ENCODE measurements around the gene OR7G2. TPM values are rescaled to one million over a fixed set of nuclear protein-coding genes. Genes with fewer than 3 reads are reported as not detected.
"Not testable (repeated sequence)": the region's sequence is repeated elsewhere in the genome, so short reads cannot be mapped to it uniquely, and the experiment has no call there.

The OR7G2 gene
- total RNA-seq, 6 donors from 2014 or later, result not detected

DNA sequence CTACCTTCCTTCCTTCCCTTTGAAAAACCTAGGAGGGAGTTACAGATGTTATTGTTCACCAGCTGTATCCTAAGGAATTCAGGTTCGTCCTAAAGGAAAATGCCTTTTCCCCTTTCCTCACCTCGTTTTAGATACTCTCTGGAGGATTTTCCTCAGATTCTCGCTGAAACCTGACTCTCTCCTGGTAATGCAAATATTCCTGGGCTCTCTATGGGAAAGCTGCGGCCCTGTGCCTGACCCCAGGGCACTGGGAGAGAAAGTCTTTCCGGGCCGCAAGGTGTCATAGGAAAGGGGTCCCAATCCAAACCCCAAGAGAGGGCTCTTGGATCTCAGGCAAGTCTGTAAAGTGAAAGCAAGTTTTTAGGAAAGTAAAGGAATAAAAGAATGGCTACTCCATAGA, 33.5 kb downstream of the OR7G2 start:
- H3K27me3 ChIP-seq, result no peaks in the 10 kb centered on the region

DNA sequence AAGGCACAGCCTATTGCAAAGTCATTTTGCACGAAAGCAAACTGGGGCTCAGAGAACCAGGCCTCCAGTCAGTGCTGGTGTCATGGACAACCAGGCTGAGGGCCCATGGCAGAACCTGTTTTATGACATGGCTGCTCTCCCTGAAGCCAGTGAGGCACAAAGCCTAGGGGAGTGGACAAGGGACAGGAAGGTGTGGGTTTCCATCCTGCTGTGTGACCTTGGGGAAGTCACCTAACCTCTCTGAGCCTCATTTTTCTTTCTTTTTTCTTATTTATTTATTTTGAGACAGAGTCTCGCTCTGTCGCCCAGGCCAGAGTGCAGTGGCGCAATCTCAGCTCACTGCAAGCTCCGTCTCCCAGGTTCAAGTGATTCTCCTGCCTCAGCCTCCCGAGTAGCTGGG, 35.6 kb downstream of the OR7G2 start:
- H3K27ac ChIP-seq; H3K36me3 ChIP-seq; H3K4me1 ChIP-seq; H3K27me3 ChIP-seq; H3K9me3 ChIP-seq; DNase-seq; H3K4me3 ChIP-seq; ATAC-seq (ENCODE audit: low FRiP score in 2 of 2): not testable (repeated sequence)
- 89% methylated on average over 6 of the region's 6 CpGs for WGBS, 2 donors

More for the DNA sequence above, 33.5 kb downstream of the OR7G2 start:
- no peak for DNase-seq
- ATAC-seq (ENCODE audit: low FRiP score in 2 of 2), result no peak
- WGBS, 2 donors, result 57 to 70% methylated on average over 6 of the region's 6 CpGs
- H3K4me1 ChIP-seq, result peaks cover 0 to 4% (median 1%) of the 10 kb centered on the region in 4 donors
- no peak for TF ChIP-seq POLR2AphosphoS5 (IDR thresholded peaks at IDR 0.05)
- TF ChIP-seq POLR2A (IDR thresholded peaks at IDR 0.05), result no peak
- TF ChIP-seq, protein P1, sequence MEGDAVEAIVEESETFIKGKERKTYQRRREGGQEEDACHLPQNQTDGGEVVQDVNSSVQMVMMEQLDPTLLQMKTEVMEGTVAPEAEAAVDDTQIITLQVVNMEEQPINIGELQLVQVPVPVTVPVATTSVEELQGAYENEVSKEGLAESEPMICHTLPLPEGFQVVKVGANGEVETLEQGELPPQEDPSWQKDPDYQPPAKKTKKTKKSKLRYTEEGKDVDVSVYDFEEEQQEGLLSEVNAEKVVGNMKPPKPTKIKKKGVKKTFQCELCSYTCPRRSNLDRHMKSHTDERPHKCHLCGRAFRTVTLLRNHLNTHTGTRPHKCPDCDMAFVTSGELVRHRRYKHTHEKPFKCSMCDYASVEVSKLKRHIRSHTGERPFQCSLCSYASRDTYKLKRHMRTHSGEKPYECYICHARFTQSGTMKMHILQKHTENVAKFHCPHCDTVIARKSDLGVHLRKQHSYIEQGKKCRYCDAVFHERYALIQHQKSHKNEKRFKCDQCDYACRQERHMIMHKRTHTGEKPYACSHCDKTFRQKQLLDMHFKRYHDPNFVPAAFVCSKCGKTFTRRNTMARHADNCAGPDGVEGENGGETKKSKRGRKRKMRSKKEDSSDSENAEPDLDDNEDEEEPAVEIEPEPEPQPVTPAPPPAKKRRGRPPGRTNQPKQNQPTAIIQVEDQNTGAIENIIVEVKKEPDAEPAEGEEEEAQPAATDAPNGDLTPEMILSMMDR (IDR thresholded peaks at IDR 0.05), result no peak
- TF ChIP-seq EP300 (IDR thresholded peaks at IDR 0.05), result no peak
- no peak overlapping the region for H3K27ac ChIP-seq
- H3K4me3 ChIP-seq, result no peak overlapping the region
- no peaks in the 10 kb centered on the region for H3K36me3 ChIP-seq
- no peaks in the 10 kb centered on the region for H3K9me3 ChIP-seq

DNA sequence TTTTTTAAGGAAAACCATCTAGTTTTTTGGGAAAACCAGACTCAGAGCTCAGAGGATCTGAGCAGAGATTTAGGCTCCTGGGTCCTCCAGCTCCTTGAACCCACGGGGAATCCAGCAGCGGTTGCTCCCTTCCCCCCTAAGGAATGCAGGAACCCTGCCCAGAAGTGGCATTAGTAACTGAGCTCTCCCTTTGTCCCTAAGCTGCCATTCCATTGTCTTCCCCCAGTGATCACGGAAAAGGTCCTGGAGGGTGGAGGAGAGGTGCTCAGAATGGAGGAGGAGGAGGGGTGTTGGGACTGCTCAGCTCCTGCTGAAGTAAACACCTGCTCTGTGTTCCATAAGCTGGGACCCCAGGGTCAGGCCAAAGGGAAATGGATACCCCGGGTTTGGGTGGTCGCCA, 37.2 kb downstream of the OR7G2 start:
- WGBS, 2 donors, result 35 to 51% methylated on average over 5 of the region's 5 CpGs
- TF ChIP-seq, protein P1 (IDR thresholded peaks at IDR 0.05), result no peak
- TF ChIP-seq EP300 (IDR thresholded peaks at IDR 0.05) (no peak), POLR2AphosphoS5 (IDR thresholded peaks at IDR 0.05) (no peak), POLR2A (IDR thresholded peaks at IDR 0.05) (no peak)
- DNase-seq (no peak), ATAC-seq (ENCODE audit: low FRiP score in 2 of 2) (no peak)
- H3K36me3 ChIP-seq, result no peaks in the 10 kb centered on the region
- no peaks in the 10 kb centered on the region for H3K9me3 ChIP-seq
- H3K27ac ChIP-seq, result no peak overlapping the region
- no peaks in the 10 kb centered on the region for H3K4me1 ChIP-seq
- no peaks in the 10 kb centered on the region for H3K27me3 ChIP-seq
- H3K4me3 ChIP-seq, result no peak overlapping the region

GRCh38 chr19:9065457-9066014, 41.7 kb downstream of the OR7G2 start:
- ATAC-seq (ENCODE audit: low FRiP score in 2 of 2), result no peak
- TF ChIP-seq POLR2A (IDR thresholded peaks at IDR 0.05), result no peak
- TF ChIP-seq, protein P1 (IDR thresholded peaks at IDR 0.05), result no peak
- TF ChIP-seq EP300 (IDR thresholded peaks at IDR 0.05), result no peak

GRCh38 chr19:9061879-9062278, 45.4 kb downstream of the OR7G2 start:
- Histone ChIP-seq H3K4me3 (no peak overlapping the region), H3K9me3 (no peaks in the 10 kb centered on the region), H3K27ac (no peak overlapping the region), H3K27me3 (no peaks in the 10 kb centered on the region), H3K4me1 (no peaks in the 10 kb centered on the region), H3K36me3 (no peaks in the 10 kb centered on the region)
- no peak for ATAC-seq (ENCODE audit: low FRiP score in 2 of 2)
- no peak for TF ChIP-seq EP300 (IDR thresholded peaks at IDR 0.05)
- TF ChIP-seq POLR2A (IDR thresholded peaks at IDR 0.05), result no peak
- 83 to 92% methylated on average over 8 of the region's 8 CpGs for WGBS, 2 donors
- no peak for DNase-seq

More at GRCh38 chr19:9065457-9066014, 41.7 kb downstream of the OR7G2 start:
- Histone ChIP-seq H3K9me3 (no peaks in the 10 kb centered on the region), H3K36me3 (no peaks in the 10 kb centered on the region), H3K27ac (no peak overlapping the region), H3K27me3 (no peaks in the 10 kb centered on the region), H3K4me3 (no peak overlapping the region), H3K4me1 (no peaks in the 10 kb centered on the region)
- DNase-seq, result peak in 1 of 2 donors; percentile 55
- WGBS, 2 donors, result 78 to 86% methylated on average over 6 to 12 of the region's 12 CpGs

DNA sequence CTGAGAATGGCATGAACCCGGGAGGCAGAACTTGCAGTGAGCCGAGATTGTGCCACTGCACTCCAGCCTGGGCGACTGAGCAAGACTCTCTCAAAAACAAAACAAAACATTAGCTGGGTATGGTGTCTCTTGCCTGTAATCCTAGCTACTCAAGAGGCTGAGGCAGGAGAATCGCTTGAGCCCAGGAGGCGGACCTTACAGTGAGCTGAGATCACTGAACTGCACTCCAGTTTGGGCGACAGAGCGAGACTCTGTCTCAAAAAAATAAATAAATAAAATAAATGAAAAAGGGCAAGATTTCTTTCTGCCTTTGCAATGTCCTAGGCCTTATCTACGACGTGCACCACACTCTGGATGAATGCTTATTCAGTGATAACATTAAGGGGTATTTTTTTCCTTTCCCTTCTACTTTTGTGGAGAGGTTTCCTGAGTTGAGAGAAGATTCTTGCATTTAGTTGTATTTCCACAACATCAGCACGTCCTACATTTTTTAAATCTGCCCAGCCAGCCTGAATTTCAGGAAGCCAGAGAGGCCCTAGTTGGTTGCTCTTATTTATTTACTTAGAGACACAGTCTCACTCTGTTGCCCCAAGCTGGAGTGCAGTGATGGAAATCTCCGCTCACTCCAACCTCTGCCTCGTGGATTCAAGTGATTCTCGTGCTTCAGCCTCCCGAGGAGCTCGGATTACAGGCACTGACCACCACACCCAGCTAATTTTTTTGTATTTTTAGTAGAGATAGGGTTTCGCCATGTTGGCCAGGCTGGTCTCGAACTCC, 46.5 kb downstream of the OR7G2 start:
- no peak for TF ChIP-seq POLR2AphosphoS5 (IDR thresholded peaks at IDR 0.05)
- no peak for TF ChIP-seq EP300 (IDR thresholded peaks at IDR 0.05)
- no peak for TF ChIP-seq POLR2A (IDR thresholded peaks at IDR 0.05)
- TF ChIP-seq, protein P1 (IDR thresholded peaks at IDR 0.05), result no peak
- 56% methylated on average over 17 of the region's 17 CpGs for WGBS, 2 donors
- Histone ChIP-seq H3K36me3 (no peaks in the 10 kb centered on the region), H3K4me3 (no peak overlapping the region), H3K27ac (no peak overlapping the region), H3K9me3 (no peaks in the 10 kb centered on the region), H3K27me3 (no peaks in the 10 kb centered on the region), H3K4me1 (no peaks in the 10 kb centered on the region)
- ATAC-seq (ENCODE audit: low FRiP score in 2 of 2), result no peak
- DNase-seq, result no peak

Measured in upper lobe of left lung (tissue), 6 donors.